GM21737 (cell line): ENCODE results near the gene LTB4R.
A peak's percentile ranks its signal among the peaks of the same experiment; 100 is the strongest.
"Not testable (repeated sequence)": the region's sequence is repeated elsewhere in the genome, so short reads cannot be mapped to it uniquely, and the experiment has no call there.

Experiments used
- ATAC-seq: cut with Tn5 transposase; IDR thresholded peaks from one replicate; pipeline ENCODE4 v1.9.1; 2021; ENCODE audit warnings: mild to moderate bottlenecking, moderate library complexity; ENCODE audit not compliant: unreplicated experiment

The LTB4R gene

GRCh38 chr14:24338843-24339242 lies 27.5 kb downstream of the LTB4R start:
- ATAC-seq, result no peak

- ATAC-seq, result peak; percentile 73
Observed at GRCh38 chr14:24339284-24340151, 28.2 kb downstream of the LTB4R start, which contains the start of gene RIPK3. Gene RIPK3, minus strand, starts transcription at chr14:24339991. Its CDS starts 165 bp downstream, at chr14:24339826.

DNA sequence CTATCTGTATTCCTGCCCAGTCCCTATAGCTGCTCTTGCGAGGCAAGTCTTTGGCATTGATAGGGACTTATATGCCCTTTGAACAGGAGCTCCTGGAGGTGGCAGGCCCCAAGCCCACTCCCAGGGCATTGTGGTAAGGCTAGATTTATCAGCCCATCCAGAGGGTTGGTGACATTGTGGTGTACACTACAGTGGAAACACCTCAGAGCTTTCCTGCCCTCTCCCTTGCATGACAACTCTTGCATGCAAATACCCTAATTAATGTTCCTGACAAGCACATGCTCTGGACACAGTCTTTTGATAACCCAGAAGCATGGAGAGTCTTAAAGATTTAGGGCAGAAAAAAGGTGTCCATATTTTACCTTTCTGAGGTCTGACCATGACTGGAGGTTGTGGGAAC lies 29.3 kb downstream of the LTB4R start:
- ATAC-seq, result no peak

- no peak for ATAC-seq
Observed at GRCh38 chr14:24342889-24343288, 31.6 kb downstream of the LTB4R start.

GRCh38 chr14:24343795-24344660 lies 32.7 kb downstream of the LTB4R start:
- ATAC-seq, result no peak

DNA sequence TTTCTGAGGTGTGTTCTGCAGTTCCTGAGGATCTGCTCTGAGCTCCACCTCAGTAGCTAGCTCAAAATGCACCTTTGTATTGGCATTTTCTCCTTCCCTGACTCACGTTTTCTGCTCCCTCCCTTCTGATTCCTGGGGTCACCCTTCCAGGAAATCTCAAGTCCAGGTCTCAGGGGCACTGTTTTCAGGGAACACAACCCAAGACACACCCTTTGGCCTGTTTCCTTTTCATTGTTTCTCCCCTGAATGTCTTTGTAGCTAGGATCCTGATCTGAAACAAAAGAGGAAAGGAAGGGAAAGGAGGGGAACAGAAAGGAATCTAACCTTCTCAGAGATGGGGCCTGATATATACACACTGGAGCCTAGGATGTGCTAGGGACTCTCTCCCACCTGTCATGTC lies 35.8 kb downstream of the LTB4R start:
- no peak for ATAC-seq

GRCh38 chr14:24348186-24348585 lies 36.9 kb downstream of the LTB4R start:
- no peak for ATAC-seq

DNA sequence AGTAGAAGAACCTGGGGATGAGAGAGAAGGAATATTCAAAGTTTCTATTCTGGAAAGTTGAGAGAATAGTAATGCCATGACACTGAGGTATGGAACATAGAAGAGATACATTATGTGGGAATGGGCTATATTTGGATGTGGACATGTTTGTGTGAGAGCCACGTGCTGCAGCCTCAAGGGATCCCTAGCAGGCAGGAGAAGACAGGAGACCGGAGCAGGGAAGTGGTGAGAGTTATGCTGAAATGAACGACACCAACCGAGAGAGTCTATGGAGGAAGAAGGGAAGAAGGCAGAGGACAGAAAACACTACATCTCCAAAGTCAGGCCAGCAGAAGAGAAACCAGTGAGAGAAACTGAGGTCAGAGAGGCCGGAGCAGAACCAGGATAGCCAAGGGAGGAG lies 38.4 kb downstream of the LTB4R start:
- no peak for ATAC-seq

DNA sequence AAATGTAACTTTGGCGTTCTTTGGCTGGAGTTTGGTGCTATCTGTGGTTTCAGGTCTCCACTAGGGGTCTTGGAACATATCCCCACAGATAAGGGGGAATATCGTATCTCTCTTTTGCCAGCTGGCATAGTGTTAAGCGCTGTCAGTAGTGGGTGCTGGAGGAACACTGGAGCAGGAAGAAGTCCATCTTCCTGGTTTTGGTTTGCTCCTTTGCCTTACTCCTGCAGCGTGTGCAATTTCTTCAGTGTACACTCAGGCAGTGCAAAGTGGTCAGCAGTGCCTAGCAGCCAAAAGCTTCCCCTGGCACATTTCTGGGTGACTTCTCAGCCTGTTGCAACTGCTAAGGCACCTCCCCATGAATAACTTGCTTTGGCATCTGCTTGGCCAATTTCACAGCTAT lies 40.2 kb downstream of the LTB4R start:
- ATAC-seq, result no peak

GRCh38 chr14:24353559-24354481 lies 42.5 kb downstream of the LTB4R start:
- no peak for ATAC-seq

- not testable (repeated sequence) for ATAC-seq
Observed at GRCh38 chr14:24354482-24354825, 43.2 kb downstream of the LTB4R start.

GRCh38 chr14:24355009-24355408 lies 43.7 kb downstream of the LTB4R start:
- ATAC-seq, result no peak

GRCh38 chr14:24356208-24356607 lies 44.9 kb downstream of the LTB4R start:
- no peak for ATAC-seq

DNA sequence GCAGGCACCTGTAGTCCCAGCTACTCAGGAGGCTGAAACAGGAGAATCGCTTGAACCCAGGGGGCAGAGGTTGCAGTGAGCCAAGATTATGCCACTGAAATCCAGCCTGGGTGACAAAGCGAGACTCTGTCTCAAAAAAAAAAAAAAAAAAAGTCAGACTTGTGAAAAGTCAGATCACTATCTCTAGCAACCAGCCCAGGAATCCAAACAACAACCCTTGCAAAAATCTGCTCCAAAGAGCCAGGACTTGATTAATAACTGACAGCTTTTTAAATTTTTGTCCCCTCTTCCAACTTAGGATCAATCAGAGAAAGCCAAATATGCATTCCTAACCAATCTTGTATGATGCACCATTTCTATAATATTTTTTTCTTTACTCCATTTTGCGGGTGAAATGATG lies 49.0 kb downstream of the LTB4R start:
- ATAC-seq, result no peak

- ATAC-seq, result no peak
Observed at GRCh38 chr14:24361326-24361725, 50.0 kb downstream of the LTB4R start.

DNA sequence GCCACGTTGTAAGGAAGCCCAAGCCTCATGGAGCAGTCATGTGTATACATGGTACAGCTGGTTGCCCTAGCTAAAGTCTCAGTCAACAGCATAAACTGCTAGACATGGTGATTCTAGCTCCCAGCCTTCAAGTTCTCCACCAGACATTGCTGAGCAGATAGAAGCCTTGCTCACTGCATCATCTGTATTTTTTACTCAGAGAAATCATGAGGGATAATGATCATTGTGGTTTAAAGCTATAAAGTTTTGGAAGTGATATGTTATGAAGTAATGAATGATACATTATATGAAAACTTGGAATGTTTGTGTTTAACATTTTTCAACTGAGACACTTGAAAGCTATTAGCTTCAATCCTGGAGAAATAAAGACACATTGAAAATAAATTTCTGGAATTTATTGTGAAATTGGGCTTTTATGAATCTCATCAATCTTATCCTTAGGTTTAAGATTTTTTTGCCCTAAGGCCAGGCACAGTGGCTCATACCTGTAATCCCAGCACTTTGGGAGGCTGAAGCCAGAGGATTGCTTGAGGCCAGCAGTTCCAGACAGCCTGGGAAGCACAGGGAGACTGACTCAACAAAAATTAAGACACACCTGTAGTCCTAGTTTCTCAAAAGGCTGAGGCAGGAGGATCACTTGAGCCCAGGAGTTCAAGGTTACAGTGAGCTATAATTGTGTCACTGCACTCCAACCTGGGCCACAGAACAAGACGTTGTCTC lies 51.1 kb downstream of the LTB4R start:
- ATAC-seq, result no peak

GRCh38 chr14:24363401-24363800 lies 52.1 kb downstream of the LTB4R start:
- no peak for ATAC-seq

GRCh38 chr14:24364841-24365240 lies 53.5 kb downstream of the LTB4R start:
- ATAC-seq, result no peak

- no peak for ATAC-seq
Observed at GRCh38 chr14:24365600-24366412, 54.5 kb downstream of the LTB4R start.

DNA sequence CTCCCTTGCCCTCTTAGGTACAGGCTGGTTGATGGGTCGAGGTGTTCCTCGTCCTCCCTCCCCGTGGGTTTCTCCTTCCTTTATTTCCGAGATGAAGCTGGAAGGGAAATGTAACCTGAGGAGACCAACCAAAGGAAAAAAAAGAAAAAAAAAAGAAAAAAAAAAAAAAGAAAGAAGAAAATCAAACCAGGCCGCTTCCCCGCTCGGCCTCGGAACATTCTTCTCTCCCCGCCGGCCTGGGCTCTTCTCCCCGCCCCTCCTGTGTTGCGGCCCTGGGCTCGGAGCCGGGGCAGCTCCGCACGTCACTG lies 55.1 kb downstream of the LTB4R start:
- ATAC-seq, result no peak
